Airway epithelial cell (primary cell): ENCODE results near the gene BCAP29. TPM values are rescaled to one million over a fixed set of nuclear protein-coding genes. Genes with fewer than 3 reads are reported as not detected.

Experiments
- total RNA-seq: library from RNA; depleted of rRNA; stranded (reverse); fragments of >200 nt; gene quantifications from 2 replicates; pipeline ENCODE4 v1.2.3, GENCODE V29; 2015

Gene BCAP29
- total RNA-seq, result 36.7 and 69.9 TPM in 2 replicates

GRCh38 chr7:107579885-107580715, at the start of gene BCAP29:
TSS of gene BCAP29 (plus strand) at chr7:107580246. CDS start at chr7:107580773, 527 bp downstream.

DNA sequence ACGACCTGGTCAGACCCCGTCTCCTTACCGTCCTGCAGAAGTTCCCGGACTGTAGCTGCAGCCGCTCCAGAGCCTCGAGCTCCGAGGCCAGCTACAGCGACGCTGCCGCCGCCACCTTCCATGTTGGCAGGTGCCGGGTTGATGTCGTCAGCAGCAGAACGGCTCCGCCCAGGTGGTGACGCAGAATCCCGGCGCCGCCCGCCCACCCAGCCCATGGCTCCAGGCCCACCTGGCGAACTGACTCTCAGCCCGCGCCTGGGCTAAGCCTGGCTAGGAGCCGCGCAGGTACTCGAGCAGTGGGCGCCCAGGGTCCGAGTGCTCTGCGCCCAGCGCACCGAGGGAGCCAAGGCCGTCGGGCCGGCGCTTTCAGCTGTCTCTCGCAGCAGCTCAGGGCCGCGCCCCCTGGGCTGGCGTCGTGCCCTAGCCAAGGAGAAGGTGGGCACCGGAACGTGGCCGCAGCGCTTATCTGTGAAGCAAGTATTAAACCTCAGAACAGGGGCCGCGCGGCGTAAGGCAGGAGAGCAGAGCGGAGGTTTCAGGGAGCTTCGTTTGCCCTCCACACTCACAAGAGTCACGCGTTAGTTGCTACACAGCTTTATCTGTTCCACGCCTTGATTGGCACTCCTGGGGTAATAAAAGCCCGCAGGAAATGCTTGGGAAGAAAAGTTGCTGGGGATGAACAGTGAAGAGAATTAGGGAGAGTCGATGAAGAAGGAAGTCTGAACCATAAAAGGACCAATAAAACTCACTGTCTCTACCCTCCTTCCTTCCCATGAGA, 16.1 kb upstream of the BCAP29 start, which contains the start of the genes COG5 and DUS4L:
Gene COG5, minus strand, starts transcription at position 146 of the 778 bp plus-strand sequence. Its CDS starts 24 bp downstream, at position 122.
Gene DUS4L, plus strand, starts transcription at position 197 of the 778 bp plus-strand sequence. CDS start 3,100 bp downstream, outside the sequence.

GRCh38 chr7:107660381-107661080, 80.5 kb downstream of the BCAP29 start, which contains the start of gene SLC26A4:
TSS of gene SLC26A4 (plus strand) at chr7:107660828. CDS start at chr7:107661642, 814 bp downstream.

Other genes with a start within 250 kb of the BCAP29 start
- gene GPR22, start 110.2 kb upstream of the BCAP29 start, total RNA-seq, result not detected in 2 replicates
- 21.6 and 35.2 TPM in 2 replicates for gene COG5, start 16.3 kb upstream of the BCAP29 start, total RNA-seq
- 7.0 and 9.2 TPM in 2 replicates for gene DUS4L, start 16.3 kb upstream of the BCAP29 start, total RNA-seq
- 0.85 TPM in 1 of 2 replicates, not detected in the other for gene SLC26A4, start 80.6 kb downstream of the BCAP29 start, total RNA-seq
- gene CBLL1, start 163.9 kb downstream of the BCAP29 start, total RNA-seq, result 8.3 and 21.3 TPM in 2 replicates
- gene SLC26A3, start 223.0 kb downstream of the BCAP29 start, total RNA-seq, result not detected in 2 replicates